IMR-90 (cell line): Measurements from ENCODE around the gene CA7. TPM values are rescaled to one million over a fixed set of nuclear protein-coding genes. Genes with fewer than 3 reads are reported as not detected.
A peak's percentile ranks its signal among the peaks of the same experiment; 100 is the strongest.

Experiments
- ATAC-seq: fragments of 200-7000 bp; cut with Tn5 transposase; 2 replicates; pipeline ENCODE4 v1.9.1; 2020; ENCODE audit warnings: low read depth, mild to moderate bottlenecking, moderate library complexity
- BruUV-seq: library from RNA; stranded (reverse); fragments of 400-500 nt; replicated peaks from 2 replicates; lab custom pipeline; 2021; lab: Mats Ljungman, UMichigan
- CTCF ChIA-PET: fragments of 300-600 bp; formaldehyde crosslinking; extraction: SDS; loops from one replicate; lab custom pipeline; 2021; ENCODE audit warnings: antibody characterized with exemption; lab: Yijun Ruan, JAX
- POLR2A ChIA-PET: fragments of 300-600 bp; sonication (Branson Sonifier 250); formaldehyde crosslinking; loops from one replicate; lab custom pipeline; 2022; ENCODE audit warnings: antibody characterized with exemption; ENCODE audit not compliant: unreplicated experiment; lab: Charles Lee
- DNase-seq: peaks from one replicate; pipeline ENCODE4 v3.0.0; 2013
- H2AFZ ChIP-seq: replicated peaks from 2 replicates; pipeline ENCODE3; 2013; ENCODE audit warnings: low read length, mild to moderate bottlenecking; ENCODE audit not compliant: poor library complexity
- H2AK5ac ChIP-seq: 2 replicates; pipeline ENCODE4 v1.6.1; 2013; ENCODE audit warnings: low read depth, low read length, inconsistent platforms
- H2AK9ac ChIP-seq: replicated peaks from 2 replicates; pipeline ENCODE3; 2013; ENCODE audit warnings: mild to moderate bottlenecking, low read depth, low read length, moderate library complexity; ENCODE audit not compliant: poor library complexity
- H2BK120ac ChIP-seq: 2 replicates; pipeline ENCODE4 v1.6.1; 2013; ENCODE audit warnings: low read depth, low read length, inconsistent platforms
- H2BK15ac ChIP-seq: 3 replicates; pipeline ENCODE4 v1.6.1; 2013; ENCODE audit warnings: low read depth, low read length, inconsistent platforms
- H2BK20ac ChIP-seq: 2 replicates; pipeline ENCODE4 v1.6.1; 2013; ENCODE audit warnings: low read depth, mild to moderate bottlenecking, inconsistent platforms, low read length, moderate library complexity
- H2BK5ac ChIP-seq: 2 replicates; pipeline ENCODE4 v1.6.1; 2013; ENCODE audit warnings: mild to moderate bottlenecking, low read depth, low read length, inconsistent platforms; ENCODE audit not compliant: poor library complexity, severe bottlenecking
- H3K14ac ChIP-seq: replicated peaks from 2 replicates; pipeline ENCODE4 v1.6.1; 2013; ENCODE audit warnings: low read depth, low read length, inconsistent platforms
- H3K18ac ChIP-seq: 2 replicates; pipeline ENCODE4 v1.6.1; 2013; ENCODE audit warnings: low read depth, low read length, control low read depth
- H3K23ac ChIP-seq: 2 replicates; pipeline ENCODE4 v1.6.1; 2013; ENCODE audit warnings: low read depth, low read length, inconsistent platforms
- H3K27ac ChIP-seq: 2 replicates; pipeline ENCODE4 v1.5.1; 2013; ENCODE audit warnings: mild to moderate bottlenecking, control low read depth, low read length; ENCODE audit not compliant: insufficient read depth
- H3K27me3 ChIP-seq: 2 replicates; pipeline ENCODE4 v1.6.1; 2013; ENCODE audit warnings: low read length; ENCODE audit not compliant: control insufficient read depth, insufficient read depth
- H3K36me3 ChIP-seq: 2 replicates; pipeline ENCODE4 v1.6.1; 2013; ENCODE audit warnings: low read length, mixed read lengths; ENCODE audit not compliant: control insufficient read depth, insufficient read depth
- H3K4ac ChIP-seq: 2 replicates; pipeline ENCODE4 v1.6.1; 2013; ENCODE audit warnings: low read depth, low read length, inconsistent platforms
- H3K4me1 ChIP-seq: 2 replicates; pipeline ENCODE4 v1.6.1; 2013; ENCODE audit warnings: low read length, mixed read lengths; ENCODE audit not compliant: control insufficient read depth, insufficient read depth
- H3K4me2 ChIP-seq: 2 replicates; pipeline ENCODE4 v1.6.1; 2013; ENCODE audit warnings: low read depth, mild to moderate bottlenecking, control low read depth, low read length, moderate library complexity
- H3K4me3 ChIP-seq: 2 replicates; pipeline ENCODE4 v1.5.1; 2013; ENCODE audit warnings: low read depth, mild to moderate bottlenecking, control low read depth, low read length, moderate library complexity; ENCODE audit not compliant: insufficient read depth
- H3K56ac ChIP-seq: 2 replicates; pipeline ENCODE4 v1.6.1; 2013; ENCODE audit warnings: low read length, inconsistent platforms; ENCODE audit not compliant: insufficient read depth; ENCODE audit errors: extremely low read depth
- H3K79me1 ChIP-seq, 2 experiments: 2 replicates each; pipeline ENCODE4 v1.6.1; 2013; ENCODE audit warnings: low read length in 2 of 2, inconsistent platforms in 1 of 2, low read depth in 1 of 2
- H3K9ac ChIP-seq: 2 replicates; pipeline ENCODE4 v1.6.1; 2013; ENCODE audit warnings: low read depth, low read length, control low read depth
- H3K9me1 ChIP-seq: 2 replicates; pipeline ENCODE4 v1.6.1; 2013; ENCODE audit warnings: low read length, inconsistent platforms; ENCODE audit not compliant: insufficient read depth
- H3K9me3 ChIP-seq: 2 replicates; pipeline ENCODE4 v1.6.1; 2013; ENCODE audit warnings: low read length; ENCODE audit not compliant: control insufficient read depth, insufficient read depth
- H4K20me1 ChIP-seq: 2 replicates; pipeline ENCODE4 v1.6.1; 2013; ENCODE audit warnings: low read length, inconsistent platforms; ENCODE audit not compliant: insufficient read depth
- H4K5ac ChIP-seq: 2 replicates; pipeline ENCODE4 v1.6.1; 2013; ENCODE audit warnings: mild to moderate bottlenecking, low read depth, low read length, control low read depth
- H4K8ac ChIP-seq, 2 experiments: 2 replicates each; pipeline ENCODE4 v1.6.1; 2013; ENCODE audit warnings: low read depth in 2 of 2, low read length in 2 of 2, control low read depth in 1 of 2, inconsistent platforms in 1 of 2
- H4K91ac ChIP-seq: 2 replicates; pipeline ENCODE4 v1.6.1; 2013; ENCODE audit warnings: low read depth, low read length, inconsistent platforms; ENCODE audit not compliant: insufficient read depth
- BHLHE40 ChIP-seq: fragments of 150-350 bp; IDR thresholded peaks from 2 replicates; pipeline ENCODE4 v1.6.1; 2016; ENCODE audit warnings: mild to moderate bottlenecking, low read depth, low read length
- CEBPB ChIP-seq: IDR thresholded peaks from 2 replicates; pipeline ENCODE4 v1.6.1; 2012; ENCODE audit warnings: low read depth, low read length, improper control_type of control experiment
- FOS ChIP-seq: fragments of 150-350 bp; IDR thresholded peaks from 2 replicates; pipeline ENCODE4 v1.6.1; 2016; ENCODE audit warnings: low read depth, low read length
- MAFK ChIP-seq: IDR thresholded peaks from 2 replicates; pipeline ENCODE4 v1.6.1; 2012; ENCODE audit warnings: low read depth, low read length, improper control_type of control experiment
- MAZ ChIP-seq: IDR thresholded peaks from 2 replicates; pipeline ENCODE4 v1.6.1; 2012; ENCODE audit warnings: low read depth, mild to moderate bottlenecking, low read length, improper control_type of control experiment, moderate library complexity, borderline replicate concordance
- MXI1 ChIP-seq: IDR thresholded peaks from 2 replicates; pipeline ENCODE4 v1.6.1; 2012; ENCODE audit warnings: low read depth, mild to moderate bottlenecking, low read length, moderate library complexity, borderline replicate concordance
- RCOR1 ChIP-seq: IDR thresholded peaks from 2 replicates; pipeline ENCODE4 v1.6.1; 2012; ENCODE audit warnings: mild to moderate bottlenecking, low read length, improper control_type of control experiment; ENCODE audit not compliant: insufficient replicate concordance
- RFX5 ChIP-seq: IDR thresholded peaks from 2 replicates; pipeline ENCODE4 v1.8.0; 2012; ENCODE audit warnings: low read depth, mild to moderate bottlenecking, low read length, moderate library complexity
- SMC3 ChIP-seq: fragments of 150-350 bp; IDR thresholded peaks from 2 replicates; pipeline ENCODE4 v1.6.1; 2016; ENCODE audit warnings: low read depth, mild to moderate bottlenecking, antibody characterized with exemption, low read length, moderate library complexity
- WGBS, 2 experiments: methylation state at CpG; one replicate each; pipeline versions ENCODE4 v1.1.5 to v1.1.7; 2013; ENCODE audit warnings: missing lambda C conversion rate in 2 of 2; ENCODE audit not compliant: insufficient read length in 1 of 2; ENCODE audit errors: extremely low coverage in 2 of 2; 5-methylcytosine and 5-hydroxymethylcytosine counted together
- dilution Hi-C: fragments of 300-500 bp; cut with HindIII; formaldehyde crosslinking; loops from one replicate; pipeline ENCODE4 v1.14.3; 2018; ENCODE audit warnings: low sequenced_read_pairs; ENCODE audit not compliant: unreplicated experiment
- in situ Hi-C: fragments of 300-500 bp; cut with MboI; formaldehyde crosslinking; loops from 3 replicates; pipeline ENCODE4 v1.14.3; 2019; ENCODE audit warnings: low sequenced_read_pairs, inconsistent platforms, mixed read lengths
- intact Hi-C: fragments of 100-400 bp; cut with micrococcal nuclease; formaldehyde crosslinking; loops from 2 replicates; pipeline ENCODE4 v1.10.0; 2022
- polyA plus RNA-seq, 3 experiments: library from polyadenylated mRNA; depleted of rRNA; stranded (reverse); fragments of >200 nt; gene quantifications; 2 replicates each; pipeline ENCODE4 v1.2.3, GENCODE V29; 2012; ENCODE audit warnings: low replicate concordance in 1 of 3
- total RNA-seq: library from RNA; depleted of rRNA; stranded (reverse); fragments of >200 nt; gene quantifications from 2 replicates; pipeline ENCODE4 v1.2.3, GENCODE V29; 2012
- TF ChIP-seq, protein P1 (sequence below): fragments of 150-350 bp; IDR thresholded peaks from 2 replicates; pipeline ENCODE4 v1.6.1; 2017; ENCODE audit warnings: mild to moderate bottlenecking, antibody characterized with exemption, low read length, low read depth
- TF ChIP-seq, protein P2 (sequence below): fragments of 150-350 bp; IDR thresholded peaks from 2 replicates; pipeline ENCODE4 v1.6.1; 2016; ENCODE audit warnings: low read depth, mild to moderate bottlenecking, low read length, moderate library complexity, borderline replicate concordance
- TF ChIP-seq, protein P3 (sequence below): conservative IDR thresholded peaks from 2 replicates; pipeline ENCODE4 v1.5.1; 2012; ENCODE audit warnings: mild to moderate bottlenecking, low read depth, low read length, improper control_type of control experiment

CA7 gene
- total and polyA plus RNA-seq, 2 of the 4 experiments (the other 2 are of a cell fraction) = not detected

DNA sequence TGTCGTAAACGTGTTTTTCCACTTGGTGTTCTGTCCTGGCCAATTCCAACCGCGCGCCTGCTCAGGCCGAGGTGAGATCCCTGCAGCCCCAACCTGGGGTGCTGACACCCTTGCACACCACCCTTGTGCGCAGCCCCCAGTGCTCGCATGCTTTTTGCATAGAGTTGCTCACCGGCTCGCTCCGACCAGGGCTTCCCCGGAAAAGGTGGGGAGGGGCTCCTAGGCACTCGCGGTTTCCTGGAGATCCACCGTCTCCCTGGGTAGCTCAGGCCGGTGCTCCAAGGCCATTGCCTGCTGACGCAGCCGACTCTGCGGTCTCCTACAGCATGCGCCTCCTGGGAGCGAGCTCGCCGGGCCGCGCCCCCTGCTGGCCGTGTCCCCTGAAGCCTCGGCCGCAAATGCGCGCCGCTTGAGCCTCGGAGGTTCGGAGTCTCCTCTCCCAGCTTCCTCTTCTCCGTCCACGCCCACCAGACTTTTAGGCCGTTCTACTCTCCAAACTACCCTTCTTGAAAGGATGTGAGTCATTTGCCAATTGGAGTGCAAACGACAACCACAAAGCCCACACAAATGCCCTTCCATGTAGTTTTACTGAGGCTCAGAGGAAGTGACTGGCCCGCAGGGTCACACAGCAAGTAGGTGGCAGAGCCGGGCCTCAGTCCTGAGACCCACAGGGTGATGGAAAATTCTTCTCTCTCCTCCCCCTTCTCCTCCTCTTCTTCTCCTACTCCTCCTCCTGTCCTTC is 28.9 kb downstream of the CA7 start:
- Histone ChIP-seq H3K9ac (peak overlapping the region; percentile 14; the same call in 1 of the 2 replicates), H3K36me3 (no peaks in the 10 kb centered on the region), H3K14ac (peak overlapping the region; percentile 56; the same call in 1 of the 2 replicates), H3K27ac (peak overlapping the region; percentile 52), H4K8ac (peak overlapping the region; percentile 48 to 86), H3K27me3 (no peaks in the 10 kb centered on the region), H3K4me1 (peaks cover 12% of the 10 kb centered on the region), H2BK120ac (peak overlapping the region; percentile 67), H2AFZ (peak overlapping the region; percentile 97), H3K4me3 (peak overlapping the region; percentile 18), H3K23ac (peak overlapping the region; percentile 25; the same call in 1 of the 2 replicates), H3K18ac (peak overlapping the region; percentile 10), H3K9me1 (peaks cover 10% of the 10 kb centered on the region), H2AK9ac (peak overlapping the region; percentile 74), H3K4me2 (peak overlapping the region; percentile 63), H3K9me3 (no peaks in the 10 kb centered on the region), H4K91ac (peak overlapping the region; percentile 56), H2BK15ac (peak overlapping the region; percentile 32; the same call in 1 of the 3 replicates), H2BK5ac (peak overlapping the region; percentile 67), H4K5ac (peak overlapping the region; percentile 26), H3K56ac (peak overlapping the region; percentile 32; the same call in 1 of the 2 replicates), H2AK5ac (peak overlapping the region; percentile 57), H2BK20ac (0 out of 2 replicates have a peak overlapping the region, but pooled peaks have one; percentile 2), H4K20me1 (peaks cover 3% of the 10 kb centered on the region; the same call in 1 of the 2 replicates), H3K79me1 (no peaks in the 10 kb centered on the region), H3K4ac (peak overlapping the region; percentile 66)
- ChIA-PET CTCF (interaction anchor here (0.6 to 1.5 kb wide), 10 partner anchors 10 to 271 kb away, joined by 3 to 9 read pairs (median 4); partner anchors contain the start of gene NAE1), POLR2A (interaction anchor here (0.5 to 0.7 kb wide), 7 partner anchors 10 to 264 kb away, joined by 3 to 6 read pairs (median 3); partner anchors contain the start of gene NAE1)
- DNase-seq = peak; percentile 100
- WGBS, 2 experiments = 8% methylated on average over 23 of the region's 39 CpGs; no CpG with 5 or more reads in 1 of the 2 experiments
- in situ Hi-C loops = no loop called here
- BruUV-seq = no TSS peak
- ATAC-seq = peak; percentile 91
- intact Hi-C loops = loop anchor here (1.0 to 5.0 kb wide), 3 partner anchors 43 to 264 kb away; partner anchors contain the start of gene NAE1
- dilution Hi-C loops = no loop called here
- TF ChIP-seq RCOR1 (peak; percentile 69), MXI1 (peak; percentile 82), MAFK (peak; percentile 1; the same call in 1 of the 2 replicates), CEBPB (no peak), FOS (peak; percentile 72), BHLHE40 (peak; percentile 24; the same call in 1 of the 2 replicates), RFX5 (no peak), SMC3 (peak; percentile 74), MAZ (no peak; the same call in 1 of the 2 replicates)
- TF ChIP-seq, protein P1, sequence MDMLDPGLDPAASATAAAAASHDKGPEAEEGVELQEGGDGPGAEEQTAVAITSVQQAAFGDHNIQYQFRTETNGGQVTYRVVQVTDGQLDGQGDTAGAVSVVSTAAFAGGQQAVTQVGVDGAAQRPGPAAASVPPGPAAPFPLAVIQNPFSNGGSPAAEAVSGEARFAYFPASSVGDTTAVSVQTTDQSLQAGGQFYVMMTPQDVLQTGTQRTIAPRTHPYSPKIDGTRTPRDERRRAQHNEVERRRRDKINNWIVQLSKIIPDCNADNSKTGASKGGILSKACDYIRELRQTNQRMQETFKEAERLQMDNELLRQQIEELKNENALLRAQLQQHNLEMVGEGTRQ = 0 out of 2 replicates have a peak, but pooled peaks have one; percentile 27
- TF ChIP-seq, protein P2, sequence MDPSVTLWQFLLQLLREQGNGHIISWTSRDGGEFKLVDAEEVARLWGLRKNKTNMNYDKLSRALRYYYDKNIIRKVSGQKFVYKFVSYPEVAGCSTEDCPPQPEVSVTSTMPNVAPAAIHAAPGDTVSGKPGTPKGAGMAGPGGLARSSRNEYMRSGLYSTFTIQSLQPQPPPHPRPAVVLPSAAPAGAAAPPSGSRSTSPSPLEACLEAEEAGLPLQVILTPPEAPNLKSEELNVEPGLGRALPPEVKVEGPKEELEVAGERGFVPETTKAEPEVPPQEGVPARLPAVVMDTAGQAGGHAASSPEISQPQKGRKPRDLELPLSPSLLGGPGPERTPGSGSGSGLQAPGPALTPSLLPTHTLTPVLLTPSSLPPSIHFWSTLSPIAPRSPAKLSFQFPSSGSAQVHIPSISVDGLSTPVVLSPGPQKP = no peak
- TF ChIP-seq, protein P3, sequence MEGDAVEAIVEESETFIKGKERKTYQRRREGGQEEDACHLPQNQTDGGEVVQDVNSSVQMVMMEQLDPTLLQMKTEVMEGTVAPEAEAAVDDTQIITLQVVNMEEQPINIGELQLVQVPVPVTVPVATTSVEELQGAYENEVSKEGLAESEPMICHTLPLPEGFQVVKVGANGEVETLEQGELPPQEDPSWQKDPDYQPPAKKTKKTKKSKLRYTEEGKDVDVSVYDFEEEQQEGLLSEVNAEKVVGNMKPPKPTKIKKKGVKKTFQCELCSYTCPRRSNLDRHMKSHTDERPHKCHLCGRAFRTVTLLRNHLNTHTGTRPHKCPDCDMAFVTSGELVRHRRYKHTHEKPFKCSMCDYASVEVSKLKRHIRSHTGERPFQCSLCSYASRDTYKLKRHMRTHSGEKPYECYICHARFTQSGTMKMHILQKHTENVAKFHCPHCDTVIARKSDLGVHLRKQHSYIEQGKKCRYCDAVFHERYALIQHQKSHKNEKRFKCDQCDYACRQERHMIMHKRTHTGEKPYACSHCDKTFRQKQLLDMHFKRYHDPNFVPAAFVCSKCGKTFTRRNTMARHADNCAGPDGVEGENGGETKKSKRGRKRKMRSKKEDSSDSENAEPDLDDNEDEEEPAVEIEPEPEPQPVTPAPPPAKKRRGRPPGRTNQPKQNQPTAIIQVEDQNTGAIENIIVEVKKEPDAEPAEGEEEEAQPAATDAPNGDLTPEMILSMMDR = peak; percentile 98
